ENCODE measurements around the gene GOLGA6A. TPM values are rescaled to one million over a fixed set of nuclear protein-coding genes. Genes with fewer than 3 reads are reported as not detected.

Gene GOLGA6A
- total and polyA plus RNA-seq, 2 of the 13 experiments (the other 11 are each of a cell fraction or from before 2014, with no cell fraction given): 0.04 to 0.22 TPM

- TF ChIP-seq ZNF281 (CRISPR knock-in tag; IDR thresholded peaks at IDR 0.05; ENCODE audit: borderline replicate concordance) (peak; percentile 34; the same call in 1 of the 2 replicates), NFATC3 (CRISPR knock-in tag; IDR thresholded peaks at IDR 0.05) (no peak), ARHGAP35 (CRISPR knock-in tag; IDR thresholded peaks at IDR 0.05; ENCODE audit: borderline replicate concordance) (0 out of 2 replicates have a peak, but pooled peaks have one; percentile 50), ZNF770 (CRISPR knock-in tag; IDR thresholded peaks at IDR 0.05) (no peak), ZNF460 (CRISPR knock-in tag; IDR thresholded peaks at IDR 0.05; ENCODE audit: borderline replicate concordance) (no peak), SAP130 (CRISPR knock-in tag; IDR thresholded peaks at IDR 0.05; ENCODE audit: low read depth) (no peak), CREB1 (IDR thresholded peaks at IDR 0.05) (no peak), CREB1 (CRISPR knock-in tag; IDR thresholded peaks at IDR 0.05) (no peak), KLF16 (CRISPR knock-in tag; IDR thresholded peaks at IDR 0.05) (no peak), ZBTB49 (CRISPR knock-in tag; IDR thresholded peaks at IDR 0.05; ENCODE audit: borderline replicate concordance) (no peak), ZNF639 (CRISPR knock-in tag; conservative IDR thresholded peaks at IDR 0.05) (no peak), ZNF446 (CRISPR knock-in tag; IDR thresholded peaks at IDR 0.05) (no peak), HMG20A (CRISPR knock-in tag; IDR thresholded peaks at IDR 0.05; ENCODE audit: borderline replicate concordance) (no peak), DR1 (CRISPR knock-in tag; IDR thresholded peaks at IDR 0.05) (no peak), FLYWCH1 (CRISPR knock-in tag; IDR thresholded peaks at IDR 0.05) (no peak), TBP (CRISPR knock-in tag; IDR thresholded peaks at IDR 0.05) (no peak), ATF7-NPFF (CRISPR knock-in tag; IDR thresholded peaks at IDR 0.05; ENCODE audit: low read depth) (no peak), DNMT1 (CRISPR knock-in tag; IDR thresholded peaks at IDR 0.05) (peak; percentile 83; the same call in 1 of the 2 replicates), ZNF616 (CRISPR knock-in tag; IDR thresholded peaks at IDR 0.05; ENCODE audit: low read depth) (no peak)
These were observed 45.1 kb upstream of the GOLGA6A start (continued) for GRCh38 chr15:74127255-74127953.

Measured in HepG2 (cell line).